GM19463 (cell line): Measurements from ENCODE around the gene MYO18A.
A peak's percentile ranks its signal among the peaks of the same experiment; 100 is the strongest.
"Not testable (repeated sequence)": the region's sequence is repeated elsewhere in the genome, so short reads cannot be mapped to it uniquely, and the experiment has no call there.

Experiments
- ATAC-seq: cut with Tn5 transposase; IDR thresholded peaks from one replicate; pipeline ENCODE4 v1.9.1; 2021; ENCODE audit warnings: mild to moderate bottlenecking, moderate library complexity; ENCODE audit not compliant: unreplicated experiment

The MYO18A gene

GRCh38 chr17:29180034-29180787, at the start of gene MYO18A:
TSS of gene MYO18A (minus strand) at chr17:29180398. CDS start at chr17:29166940, 13,458 bp downstream.
- ATAC-seq: peak; percentile 84

- no peak for ATAC-seq
Measured at GRCh38 chr17:29225396-29225795, 45.2 kb upstream of the MYO18A start.

GRCh38 chr17:29221338-29221737, 41.1 kb upstream of the MYO18A start:
- ATAC-seq: not testable (repeated sequence)

- ATAC-seq: peak; percentile 45
Measured at GRCh38 chr17:29219378-29220047, 39.3 kb upstream of the MYO18A start.

GRCh38 chr17:29216856-29217255, 36.7 kb upstream of the MYO18A start:
- no peak for ATAC-seq

- no peak for ATAC-seq
Measured at GRCh38 chr17:29216181-29216580, 36.0 kb upstream of the MYO18A start.

GRCh38 chr17:29215717-29216116, 35.5 kb upstream of the MYO18A start:
- ATAC-seq: no peak

GRCh38 chr17:29215174-29215573, 35.0 kb upstream of the MYO18A start:
- no peak for ATAC-seq

- no peak for ATAC-seq
Measured at GRCh38 chr17:29214215-29215146, 34.3 kb upstream of the MYO18A start.

- no peak for ATAC-seq
Measured at GRCh38 chr17:29212681-29213121, 32.5 kb upstream of the MYO18A start.

- ATAC-seq: no peak
Measured at GRCh38 chr17:29212094-29212631, 32.0 kb upstream of the MYO18A start.

- ATAC-seq: no peak
Measured at GRCh38 chr17:29210879-29211278, 30.7 kb upstream of the MYO18A start.

- no peak for ATAC-seq
Measured at GRCh38 chr17:29209073-29209472, 28.9 kb upstream of the MYO18A start.

- ATAC-seq: no peak
Measured at GRCh38 chr17:29207975-29208374, 27.8 kb upstream of the MYO18A start.

GRCh38 chr17:29205047-29205446, 24.8 kb upstream of the MYO18A start:
- no peak for ATAC-seq

- ATAC-seq: not testable (repeated sequence)
Measured at GRCh38 chr17:29204068-29204804, 24.0 kb upstream of the MYO18A start.

GRCh38 chr17:29197516-29198272, 17.5 kb upstream of the MYO18A start:
- no peak for ATAC-seq

- no peak for ATAC-seq
Measured at GRCh38 chr17:29196769-29197515, 16.7 kb upstream of the MYO18A start.
